ENCODE results near the gene ASAP3. TPM values are rescaled to one million over a fixed set of nuclear protein-coding genes. Genes with fewer than 3 reads are reported as not detected.
A peak's percentile ranks its signal among the peaks of the same experiment; 100 is the strongest.

ASAP3 gene
- total and polyA plus RNA-seq, 2 of the 13 experiments (the other 11 are each of a cell fraction or from before 2014, with no cell fraction given), result 32.6 to 37.0 TPM

DNA sequence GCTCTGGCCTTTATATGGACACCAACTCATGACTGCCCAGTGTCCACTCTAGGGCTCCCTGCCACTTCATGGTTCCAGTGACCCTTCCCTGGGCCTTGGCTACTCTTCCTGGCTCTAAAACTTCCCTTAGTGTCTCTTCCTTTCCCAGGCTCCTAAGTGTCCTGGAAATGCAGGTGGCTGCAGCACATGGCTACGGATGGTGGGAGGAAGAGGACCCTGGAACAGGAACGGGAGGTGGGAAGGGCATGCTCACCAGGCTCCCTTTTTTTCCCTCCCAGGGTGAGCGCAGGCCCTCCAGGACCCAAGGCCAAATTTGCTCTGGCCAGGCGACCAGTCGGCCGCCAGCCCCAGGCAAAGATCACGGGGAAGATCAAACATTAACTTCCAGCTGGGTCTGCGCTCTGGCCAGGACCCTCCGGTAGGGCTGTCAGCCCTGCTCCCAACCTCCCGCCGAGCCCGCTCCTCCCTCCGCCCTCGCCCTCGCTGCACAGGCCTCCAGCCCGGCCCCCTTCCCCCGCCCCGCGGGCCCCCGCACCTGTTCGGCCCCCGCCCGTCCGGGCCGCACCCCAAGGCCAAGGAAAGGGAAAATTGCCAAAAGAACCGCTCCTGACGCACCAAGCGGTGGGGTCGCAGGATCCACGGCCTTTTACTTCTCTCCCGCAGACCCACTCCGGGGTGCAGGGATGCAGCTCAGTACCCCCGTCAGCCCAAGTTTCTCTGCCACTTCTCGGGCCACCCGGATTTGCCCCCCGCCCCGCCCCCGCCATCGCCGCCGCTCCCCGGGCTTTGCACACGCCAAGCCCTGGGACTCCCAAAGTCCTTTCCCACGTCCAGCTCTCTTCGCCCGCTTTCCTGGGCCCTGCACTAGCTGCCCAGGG, 60.3 kb downstream of the ASAP3 start (continued):
- TF ChIP-seq, protein P1, sequence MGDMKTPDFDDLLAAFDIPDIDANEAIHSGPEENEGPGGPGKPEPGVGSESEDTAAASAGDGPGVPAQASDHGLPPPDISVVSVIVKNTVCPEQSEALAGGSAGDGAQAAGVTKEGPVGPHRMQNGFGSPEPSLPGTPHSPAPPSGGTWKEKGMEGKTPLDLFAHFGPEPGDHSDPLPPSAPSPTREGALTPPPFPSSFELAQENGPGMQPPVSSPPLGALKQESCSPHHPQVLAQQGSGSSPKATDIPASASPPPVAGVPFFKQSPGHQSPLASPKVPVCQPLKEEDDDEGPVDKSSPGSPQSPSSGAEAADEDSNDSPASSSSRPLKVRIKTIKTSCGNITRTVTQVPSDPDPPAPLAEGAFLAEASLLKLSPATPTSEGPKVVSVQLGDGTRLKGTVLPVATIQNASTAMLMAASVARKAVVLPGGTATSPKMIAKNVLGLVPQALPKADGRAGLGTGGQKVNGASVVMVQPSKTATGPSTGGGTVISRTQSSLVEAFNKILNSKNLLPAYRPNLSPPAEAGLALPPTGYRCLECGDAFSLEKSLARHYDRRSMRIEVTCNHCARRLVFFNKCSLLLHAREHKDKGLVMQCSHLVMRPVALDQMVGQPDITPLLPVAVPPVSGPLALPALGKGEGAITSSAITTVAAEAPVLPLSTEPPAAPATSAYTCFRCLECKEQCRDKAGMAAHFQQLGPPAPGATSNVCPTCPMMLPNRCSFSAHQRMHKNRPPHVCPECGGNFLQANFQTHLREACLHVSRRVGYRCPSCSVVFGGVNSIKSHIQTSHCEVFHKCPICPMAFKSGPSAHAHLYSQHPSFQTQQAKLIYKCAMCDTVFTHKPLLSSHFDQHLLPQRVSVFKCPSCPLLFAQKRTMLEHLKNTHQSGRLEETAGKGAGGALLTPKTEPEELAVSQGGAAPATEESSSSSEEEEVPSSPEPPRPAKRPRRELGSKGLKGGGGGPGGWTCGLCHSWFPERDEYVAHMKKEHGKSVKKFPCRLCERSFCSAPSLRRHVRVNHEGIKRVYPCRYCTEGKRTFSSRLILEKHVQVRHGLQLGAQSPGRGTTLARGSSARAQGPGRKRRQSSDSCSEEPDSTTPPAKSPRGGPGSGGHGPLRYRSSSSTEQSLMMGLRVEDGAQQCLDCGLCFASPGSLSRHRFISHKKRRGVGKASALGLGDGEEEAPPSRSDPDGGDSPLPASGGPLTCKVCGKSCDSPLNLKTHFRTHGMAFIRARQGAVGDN (CRISPR knock-in tag; IDR thresholded peaks at IDR 0.05), result peak; percentile 87
- TF ChIP-seq, protein P2, sequence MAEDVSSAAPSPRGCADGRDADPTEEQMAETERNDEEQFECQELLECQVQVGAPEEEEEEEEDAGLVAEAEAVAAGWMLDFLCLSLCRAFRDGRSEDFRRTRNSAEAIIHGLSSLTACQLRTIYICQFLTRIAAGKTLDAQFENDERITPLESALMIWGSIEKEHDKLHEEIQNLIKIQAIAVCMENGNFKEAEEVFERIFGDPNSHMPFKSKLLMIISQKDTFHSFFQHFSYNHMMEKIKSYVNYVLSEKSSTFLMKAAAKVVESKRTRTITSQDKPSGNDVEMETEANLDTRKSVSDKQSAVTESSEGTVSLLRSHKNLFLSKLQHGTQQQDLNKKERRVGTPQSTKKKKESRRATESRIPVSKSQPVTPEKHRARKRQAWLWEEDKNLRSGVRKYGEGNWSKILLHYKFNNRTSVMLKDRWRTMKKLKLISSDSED (CRISPR knock-in tag; IDR thresholded peaks at IDR 0.05), result no peak
- TF ChIP-seq NCOA1 (CRISPR knock-in tag; IDR thresholded peaks at IDR 0.05) (peak; percentile 43), LCORL (IDR thresholded peaks at IDR 0.05) (no peak), LCORL (CRISPR knock-in tag; IDR thresholded peaks at IDR 0.05) (peak; percentile 98), ZNF292 (CRISPR knock-in tag; IDR thresholded peaks at IDR 0.05; ENCODE audit: borderline replicate concordance, low read depth) (no peak; the same call in 1 of the 2 replicates), ZNF761 (CRISPR knock-in tag; conservative IDR thresholded peaks at IDR 0.05) (no peak), ZNF263 (CRISPR knock-in tag; IDR thresholded peaks at IDR 0.05) (peak; percentile 79; the same call in 1 of the 2 replicates), ZNF678 (CRISPR knock-in tag; IDR thresholded peaks at IDR 0.05) (no peak), MAF1 (CRISPR knock-in tag; IDR thresholded peaks at IDR 0.05; ENCODE audit: borderline replicate concordance) (no peak), KAT7 (CRISPR knock-in tag; IDR thresholded peaks at IDR 0.05; ENCODE audit: borderline replicate concordance) (0 out of 2 replicates have a peak, but pooled peaks have one; percentile 14), SPEN (CRISPR knock-in tag; IDR thresholded peaks at IDR 0.05; ENCODE audit: low read depth) (peak; percentile 69; the same call in 1 of the 2 replicates), ZNF792 (CRISPR knock-in tag; IDR thresholded peaks at IDR 0.05) (0 out of 2 replicates have a peak, but pooled peaks have one; percentile 49), ZNF329 (CRISPR knock-in tag; IDR thresholded peaks at IDR 0.05; ENCODE audit: low read depth) (peak; percentile 36; the same call in 1 of the 2 replicates), FOXC1 (CRISPR knock-in tag; IDR thresholded peaks at IDR 0.05; ENCODE audit: borderline replicate concordance) (0 out of 2 replicates have a peak, but pooled peaks have one; percentile 40), TOE1 (CRISPR knock-in tag; IDR thresholded peaks at IDR 0.05) (no peak), ZSCAN25 (CRISPR knock-in tag; IDR thresholded peaks at IDR 0.05) (peak; percentile 71; the same call in 1 of the 2 replicates), ZNF274 (CRISPR knock-in tag; IDR thresholded peaks at IDR 0.05) (0 out of 2 replicates have a peak, but pooled peaks have one; percentile 64), ZNF746 (CRISPR knock-in tag; IDR thresholded peaks at IDR 0.05) (peak; percentile 55; the same call in 1 of the 2 replicates), CENPT (CRISPR knock-in tag; IDR thresholded peaks at IDR 0.05; ENCODE audit: low read depth) (peak; percentile 55; the same call in 1 of the 2 replicates), DPF2 (CRISPR knock-in tag; IDR thresholded peaks at IDR 0.05; ENCODE audit: borderline replicate concordance, low read depth) (no peak), ZNF501 (CRISPR knock-in tag; IDR thresholded peaks at IDR 0.05) (peak; percentile 76), FOXA3 (CRISPR knock-in tag; IDR thresholded peaks at IDR 0.05) (peak; percentile 14; the same call in 1 of the 2 replicates)

Data from HepG2 (cell line).